ENCODE results near the gene SF3B3. TPM values are rescaled to one million over a fixed set of nuclear protein-coding genes. Genes with fewer than 3 reads are reported as not detected.
"Not testable (repeated sequence)": the region's sequence is repeated elsewhere in the genome, so short reads cannot be mapped to it uniquely, and the experiment has no call there.

SF3B3 gene
- total RNA-seq, 2 donors from 2014 or later = 82.1 to 95.1 TPM

GRCh38 chr16:70611224-70611598 is 87.6 kb downstream of the SF3B3 start:
- TF ChIP-seq CTCF (IDR thresholded peaks at IDR 0.05) = no peak
- Histone ChIP-seq H3K4me1 (peaks cover 0 to 6% of the 10 kb centered on the region in 2 donors), H3K4me3 (no peak overlapping the region), H3K27me3 (no peaks in the 10 kb centered on the region), H3K27ac (no peak overlapping the region), H3K9me3 (no peaks in the 10 kb centered on the region), H3K36me3 (no peaks in the 10 kb centered on the region)
- DNase-seq (ENCODE audit: low spot score) = no peak

GRCh38 chr16:70611785-70612303 is 88.2 kb downstream of the SF3B3 start:
- Histone ChIP-seq H3K4me1 (peaks cover 0 to 6% of the 10 kb centered on the region in 2 donors), H3K9me3 (no peaks in the 10 kb centered on the region), H3K27ac (no peak overlapping the region), H3K27me3 (no peaks in the 10 kb centered on the region), H3K4me3 (no peak overlapping the region), H3K36me3 (no peaks in the 10 kb centered on the region)
- no peak for DNase-seq (ENCODE audit: low spot score)
- no peak for TF ChIP-seq CTCF (IDR thresholded peaks at IDR 0.05)

DNA sequence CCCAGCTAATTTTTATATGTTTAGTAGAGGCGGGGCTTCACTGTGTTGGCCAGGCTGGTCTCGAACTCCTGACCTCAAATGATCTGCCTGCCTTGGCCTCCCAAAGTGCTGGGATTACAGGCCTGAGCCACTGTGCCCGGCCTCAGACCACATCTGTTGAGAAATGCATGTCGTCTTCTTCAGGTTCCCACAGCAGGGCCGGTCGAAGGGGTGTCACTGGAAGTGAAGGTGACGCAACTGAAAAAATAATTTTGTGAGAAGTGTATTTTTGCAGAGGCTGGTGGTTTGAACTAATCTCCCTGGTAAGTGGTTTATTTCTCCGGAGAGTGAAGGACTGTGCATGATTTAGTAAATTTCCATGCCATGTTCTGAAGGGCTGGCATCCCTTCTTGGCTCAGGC is 89.3 kb downstream of the SF3B3 start:
- Histone ChIP-seq H3K27me3 (no peaks in the 10 kb centered on the region), H3K4me1 (peaks cover 0 to 6% of the 10 kb centered on the region in 2 donors), H3K9me3 (no peaks in the 10 kb centered on the region), H3K36me3 (no peaks in the 10 kb centered on the region), H3K27ac (no peak overlapping the region), H3K4me3 (no peak overlapping the region)
- no peak for DNase-seq (ENCODE audit: low spot score)
- TF ChIP-seq CTCF (IDR thresholded peaks at IDR 0.05) = no peak

DNA sequence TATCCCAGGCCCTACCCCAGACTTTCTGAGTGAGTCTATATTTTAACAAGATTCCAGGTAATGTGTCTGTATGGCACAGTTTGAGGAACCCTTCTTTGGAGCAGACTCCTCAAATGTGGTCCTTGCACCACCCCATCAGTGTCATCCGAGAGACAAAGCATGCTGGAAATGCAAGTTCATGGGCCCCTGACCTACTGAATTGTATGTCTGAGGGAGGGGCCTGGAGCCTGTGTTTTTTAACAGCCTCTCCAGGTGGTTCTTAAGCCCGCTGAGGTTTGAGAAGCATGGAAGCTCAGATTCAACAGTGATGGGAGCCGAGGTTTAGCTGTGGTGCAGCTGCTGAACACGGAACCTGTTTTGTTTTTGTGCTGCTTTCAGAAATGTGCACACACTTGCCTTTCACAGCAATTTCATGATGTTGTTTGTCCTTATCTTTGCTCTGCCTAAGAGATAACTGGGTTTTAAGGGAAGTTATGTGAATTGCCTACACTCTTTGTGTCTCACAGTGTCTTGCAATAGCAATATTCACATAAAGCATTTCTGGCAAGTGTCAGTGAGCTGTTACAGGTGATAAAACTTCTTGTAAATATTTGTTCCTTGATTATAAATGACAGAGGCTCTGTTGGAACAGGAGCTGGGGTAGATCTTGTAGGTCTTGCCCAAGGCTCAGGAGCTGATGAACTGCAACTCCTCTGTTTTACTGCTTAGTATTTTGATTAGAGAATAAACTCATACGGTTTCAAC is 90.8 kb downstream of the SF3B3 start:
- Histone ChIP-seq H3K36me3 (no peaks in the 10 kb centered on the region), H3K4me3 (no peak overlapping the region), H3K27ac (no peak overlapping the region), H3K9me3 (no peaks in the 10 kb centered on the region), H3K27me3 (no peaks in the 10 kb centered on the region), H3K4me1 (peaks cover 0 to 6% of the 10 kb centered on the region in 2 donors)
- no peak for DNase-seq (ENCODE audit: low spot score)
- no peak for TF ChIP-seq CTCF (IDR thresholded peaks at IDR 0.05)

DNA sequence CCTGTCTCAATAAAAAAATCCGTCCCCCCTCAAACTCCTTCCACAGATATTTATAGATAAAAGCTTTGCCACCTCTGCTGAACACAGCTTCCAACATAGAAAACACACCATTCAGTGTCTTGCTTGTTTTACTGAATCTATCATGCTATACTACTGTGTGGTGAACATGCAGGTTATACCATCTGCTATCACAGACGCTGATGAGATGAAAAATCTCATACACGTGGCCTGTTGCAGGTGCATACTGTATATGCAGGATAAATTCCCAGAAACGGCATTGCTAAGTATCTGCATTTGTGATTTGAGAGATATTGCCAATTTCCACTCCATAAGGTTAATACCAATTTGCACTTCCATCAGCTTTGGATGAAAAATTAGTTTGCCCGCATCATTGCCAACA is 92.3 kb downstream of the SF3B3 start:
- TF ChIP-seq CTCF (IDR thresholded peaks at IDR 0.05) = no peak
- no peaks in the 10 kb centered on the region for H3K27me3 ChIP-seq
- no peaks in the 10 kb centered on the region for H3K36me3 ChIP-seq
- no peak overlapping the region for H3K27ac ChIP-seq
- H3K9me3 ChIP-seq = no peaks in the 10 kb centered on the region
- no peak overlapping the region for H3K4me3 ChIP-seq
- DNase-seq (ENCODE audit: low spot score) = no peak
- H3K4me1 ChIP-seq = no peaks in the 10 kb centered on the region

DNA sequence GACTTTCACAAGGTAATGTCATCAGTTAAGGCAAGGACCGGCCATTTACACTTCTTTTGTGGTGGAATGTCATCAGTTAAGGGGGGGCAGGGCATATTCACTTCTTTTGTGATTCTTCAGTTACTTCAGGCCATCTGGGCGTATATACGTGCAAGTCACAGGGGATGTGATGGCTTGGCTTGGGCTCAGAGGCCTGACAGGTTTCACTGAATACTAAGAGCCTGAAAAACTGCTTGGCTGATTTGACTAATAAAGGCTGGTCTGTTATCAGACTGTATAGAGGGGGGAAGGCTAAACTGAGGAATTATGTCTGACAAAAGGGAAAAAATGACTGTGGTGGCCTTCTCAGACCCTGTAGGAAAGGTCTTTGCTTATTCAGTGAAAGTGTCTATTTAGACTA is 98.2 kb downstream of the SF3B3 start:
- DNase-seq (ENCODE audit: low spot score); H3K9me3 ChIP-seq; H3K27ac ChIP-seq; H3K4me1 ChIP-seq; H3K4me3 ChIP-seq; H3K36me3 ChIP-seq; H3K27me3 ChIP-seq: not testable (repeated sequence)

Other genes with a start within 250 kb of the SF3B3 start
- gene AARS1, start 234.3 kb upstream of the SF3B3 start, total RNA-seq = 10 to 100 TPM; 54.0 to 56.8 TPM
- gene DDX19B, start 224.6 kb upstream of the SF3B3 start, total RNA-seq = 10 to 100 TPM; 20.8 to 21.6 TPM
- gene DDX19A, start 176.9 kb upstream of the SF3B3 start, total RNA-seq = 10 to 100 TPM; 23.3 to 24.9 TPM
- 10 to 100 TPM; 13.5 to 16.9 TPM for gene ST3GAL2, start 84.7 kb upstream of the SF3B3 start, total RNA-seq
- gene FCSK, start 69.2 kb upstream of the SF3B3 start, total RNA-seq = 10 to 100 TPM in 1 of 2 donors, 1 to 10 TPM in 1; 9.5 to 10.2 TPM
- 10 to 100 TPM; 29.1 to 41.8 TPM for gene COG4, start 262 bp upstream of the SF3B3 start, total RNA-seq
- 1 to 10 TPM in 1 of 2 donors, under 1 TPM in 1; 0.39 to 2.2 TPM for gene IL34, start 122.7 kb downstream of the SF3B3 start, total RNA-seq
- 10 to 100 TPM; 35.3 to 44.7 TPM for gene MTSS2, start 162.2 kb downstream of the SF3B3 start, total RNA-seq